ENCODE data around the gene GFOD1.

- TF ChIP-seq POLR2A (IDR thresholded peaks at IDR 0.05; ENCODE audit: low read depth, low read length) (no peak), POLR2AphosphoS5 (IDR thresholded peaks at IDR 0.05; ENCODE audit: low read depth, low read length) (no peak)
These were observed 13.5 kb upstream of the GFOD1 start for GRCh38 chr6:13500915-13501314.

Measured in GM12892 (cell line).